ENCODE results near the gene RTL10. TPM values are rescaled to one million over a fixed set of nuclear protein-coding genes. Genes with fewer than 3 reads are reported as not detected.
"Not testable (repeated sequence)": the region's sequence is repeated elsewhere in the genome, so short reads cannot be mapped to it uniquely, and the experiment has no call there.

The RTL10 gene
- total RNA-seq, 1 donor from 2014 or later = 16.6 TPM

DNA sequence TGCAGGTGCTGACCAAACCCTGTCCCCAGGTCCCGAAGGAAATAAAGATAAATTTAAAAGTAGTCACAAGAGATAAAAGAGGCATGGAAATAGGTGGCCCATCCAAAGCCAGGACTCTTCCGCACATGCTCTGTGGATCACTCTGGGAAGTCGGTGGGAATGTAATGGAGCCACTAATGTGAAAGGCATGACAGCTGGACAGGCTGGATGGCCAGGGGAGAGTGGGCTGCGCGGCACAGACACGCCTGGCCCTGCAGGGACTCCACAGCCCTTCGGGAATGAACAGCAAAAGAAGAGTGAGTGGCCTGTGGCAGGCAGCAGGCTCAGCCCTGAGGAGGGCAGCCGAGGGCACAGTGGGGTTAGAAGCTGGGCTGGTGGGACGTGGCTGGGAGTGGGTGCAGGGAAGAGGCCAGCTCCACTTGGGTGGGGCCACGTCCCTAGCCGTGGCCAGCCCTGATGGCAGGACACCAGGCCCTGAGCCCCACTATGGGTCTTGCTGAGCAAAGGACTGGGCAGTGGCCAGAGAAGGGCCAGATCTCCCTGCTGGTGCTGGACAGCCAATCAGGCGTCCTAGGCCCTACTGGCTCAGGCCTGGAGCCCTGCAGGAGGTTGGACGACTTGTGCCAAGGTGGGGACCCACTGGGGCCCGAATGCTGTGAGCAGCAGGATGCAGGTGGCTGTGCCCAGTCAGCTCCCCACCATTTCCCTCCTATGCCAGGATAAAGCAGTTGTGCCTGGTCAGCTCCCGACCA lies 31.3 kb upstream of the RTL10 start:
- Mint-ChIP-seq H3K36me3 (ENCODE audit: low read depth) (no peaks in the 10 kb centered on the region), H3K4me1 (ENCODE audit: low read depth) (peaks cover 21% of the 10 kb centered on the region), H3K27ac (no peak overlapping the region), H3K4me3 (ENCODE audit: low read depth) (no peak overlapping the region), H3K9me3 (no peaks in the 10 kb centered on the region), H3K27me3 (ENCODE audit: low read depth) (no peaks in the 10 kb centered on the region)
- intact Hi-C loops (cut with micrococcal nuclease) = no loop called here
- no peak for DNase-seq (ENCODE audit: low spot score)

DNA sequence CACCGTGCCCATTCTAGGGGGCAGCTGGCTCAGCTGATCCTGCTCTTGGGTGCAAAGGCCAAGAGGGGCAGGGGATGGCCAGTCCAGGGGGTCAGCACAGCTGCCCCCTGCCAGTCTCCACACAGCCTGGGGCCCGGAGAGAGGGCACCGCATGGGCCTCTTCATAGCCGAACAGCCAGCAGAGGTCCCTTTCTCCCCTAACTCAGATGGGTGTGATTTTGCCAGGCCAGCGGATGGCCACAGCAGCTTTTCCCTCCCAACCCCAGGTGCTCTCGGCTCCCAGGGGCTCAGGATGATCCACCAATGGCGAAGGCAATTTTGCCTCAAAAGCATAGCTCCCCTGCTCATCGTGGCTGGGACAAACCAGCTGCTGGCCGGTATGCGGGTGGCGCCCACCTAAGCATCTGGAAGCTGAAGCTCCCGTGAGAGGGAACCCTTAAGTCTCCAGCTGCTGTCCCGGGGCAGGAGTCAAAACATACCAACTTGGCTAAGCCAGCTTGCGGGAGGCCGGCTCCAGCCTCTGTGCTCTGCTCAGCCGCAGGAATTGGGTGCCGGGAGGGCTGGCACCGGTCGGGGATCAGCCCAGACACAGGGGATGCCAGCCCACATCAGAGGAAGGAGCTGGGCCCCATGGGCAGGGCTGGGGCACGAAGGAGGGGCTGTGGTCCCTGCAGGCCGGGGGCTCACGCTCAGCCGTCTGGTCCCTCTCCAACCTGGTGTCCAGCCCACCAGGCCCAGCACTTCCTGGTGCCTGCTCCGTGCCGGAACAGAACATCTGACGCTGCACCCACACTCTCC lies 30.5 kb upstream of the RTL10 start:
- Mint-ChIP-seq H3K4me3 (ENCODE audit: low read depth) (no peak overlapping the region), H3K36me3 (ENCODE audit: low read depth) (no peaks in the 10 kb centered on the region), H3K4me1 (ENCODE audit: low read depth) (peaks cover 14% of the 10 kb centered on the region), H3K27ac (no peak overlapping the region), H3K9me3 (no peaks in the 10 kb centered on the region), H3K27me3 (ENCODE audit: low read depth) (no peaks in the 10 kb centered on the region)
- DNase-seq (ENCODE audit: low spot score) = no peak
- intact Hi-C loops (cut with micrococcal nuclease) = no loop called here

GRCh38 chr22:19884161-19884953 lies 29.7 kb upstream of the RTL10 start:
- H3K27ac Mint-ChIP-seq = no peak overlapping the region
- no peaks in the 10 kb centered on the region for H3K9me3 Mint-ChIP-seq
- H3K27me3 Mint-ChIP-seq (ENCODE audit: low read depth) = no peaks in the 10 kb centered on the region
- DNase-seq (ENCODE audit: low spot score) = no peak
- no peak overlapping the region for H3K4me3 Mint-ChIP-seq (ENCODE audit: low read depth)
- intact Hi-C loops (cut with micrococcal nuclease) = no loop called here
- H3K36me3 Mint-ChIP-seq (ENCODE audit: low read depth) = no peaks in the 10 kb centered on the region
- peaks cover 10% of the 10 kb centered on the region for H3K4me1 Mint-ChIP-seq (ENCODE audit: low read depth)

GRCh38 chr22:19883446-19883845 lies 28.8 kb upstream of the RTL10 start:
- H3K27me3 Mint-ChIP-seq (ENCODE audit: low read depth); DNase-seq (ENCODE audit: low spot score); intact Hi-C loops (cut with micrococcal nuclease); H3K9me3 Mint-ChIP-seq; H3K36me3 Mint-ChIP-seq (ENCODE audit: low read depth); H3K4me3 Mint-ChIP-seq (ENCODE audit: low read depth); H3K27ac Mint-ChIP-seq: not testable (repeated sequence)
- H3K4me1 Mint-ChIP-seq (ENCODE audit: low read depth) = peaks cover 10% of the 10 kb centered on the region

DNA sequence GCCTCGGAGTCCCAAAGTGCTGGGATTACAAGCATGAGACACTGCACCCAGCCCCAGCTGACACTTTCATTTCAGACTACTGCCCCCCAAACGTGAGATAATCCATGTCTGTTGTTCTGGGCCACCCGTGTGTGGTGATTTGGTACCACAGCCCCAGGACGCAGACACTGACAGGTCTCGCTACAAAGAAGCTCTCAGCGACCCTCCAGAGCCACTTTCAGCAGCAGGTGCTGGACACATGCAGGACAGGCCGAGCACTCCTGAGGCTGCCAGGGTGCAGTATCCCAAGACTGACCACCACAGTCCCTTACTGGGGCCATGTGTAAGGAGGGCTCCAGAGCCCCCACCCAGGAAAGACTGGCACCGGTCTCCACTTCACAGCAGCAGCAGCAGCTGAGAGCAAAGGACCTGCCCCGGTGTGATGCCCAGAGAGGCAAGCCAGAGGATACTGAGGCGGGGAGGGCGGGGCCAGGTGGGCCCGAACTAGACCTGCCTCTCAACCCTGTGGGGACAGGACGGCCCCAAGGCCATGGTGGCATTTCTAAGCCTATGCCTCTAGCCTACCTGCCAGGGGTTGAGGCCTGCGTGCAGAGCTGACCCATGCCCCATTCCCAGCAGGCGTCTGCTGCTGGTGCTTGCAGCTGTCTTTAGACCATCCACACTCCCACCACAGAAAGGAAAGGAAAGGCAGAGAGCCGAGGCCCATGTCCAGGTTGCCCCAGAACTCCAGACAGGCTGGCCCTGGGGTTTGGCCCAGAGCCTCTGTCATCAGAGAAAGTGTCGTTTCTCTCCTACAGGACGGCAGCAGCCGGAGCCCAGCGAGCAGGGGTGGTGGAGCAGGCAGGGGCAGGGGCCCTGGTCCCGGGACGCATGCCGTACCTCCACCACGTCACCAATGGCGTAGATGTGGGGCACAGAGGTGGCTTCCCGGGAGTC lies 28.0 kb upstream of the RTL10 start:
- no peaks in the 10 kb centered on the region for H3K36me3 Mint-ChIP-seq (ENCODE audit: low read depth)
- no peak overlapping the region for H3K27ac Mint-ChIP-seq
- H3K4me1 Mint-ChIP-seq (ENCODE audit: low read depth) = peaks cover 10% of the 10 kb centered on the region
- intact Hi-C loops (cut with micrococcal nuclease) = no loop called here
- DNase-seq (ENCODE audit: low spot score) = no peak
- no peaks in the 10 kb centered on the region for H3K9me3 Mint-ChIP-seq
- H3K4me3 Mint-ChIP-seq (ENCODE audit: low read depth) = no peak overlapping the region
- H3K27me3 Mint-ChIP-seq (ENCODE audit: low read depth) = no peaks in the 10 kb centered on the region

DNA sequence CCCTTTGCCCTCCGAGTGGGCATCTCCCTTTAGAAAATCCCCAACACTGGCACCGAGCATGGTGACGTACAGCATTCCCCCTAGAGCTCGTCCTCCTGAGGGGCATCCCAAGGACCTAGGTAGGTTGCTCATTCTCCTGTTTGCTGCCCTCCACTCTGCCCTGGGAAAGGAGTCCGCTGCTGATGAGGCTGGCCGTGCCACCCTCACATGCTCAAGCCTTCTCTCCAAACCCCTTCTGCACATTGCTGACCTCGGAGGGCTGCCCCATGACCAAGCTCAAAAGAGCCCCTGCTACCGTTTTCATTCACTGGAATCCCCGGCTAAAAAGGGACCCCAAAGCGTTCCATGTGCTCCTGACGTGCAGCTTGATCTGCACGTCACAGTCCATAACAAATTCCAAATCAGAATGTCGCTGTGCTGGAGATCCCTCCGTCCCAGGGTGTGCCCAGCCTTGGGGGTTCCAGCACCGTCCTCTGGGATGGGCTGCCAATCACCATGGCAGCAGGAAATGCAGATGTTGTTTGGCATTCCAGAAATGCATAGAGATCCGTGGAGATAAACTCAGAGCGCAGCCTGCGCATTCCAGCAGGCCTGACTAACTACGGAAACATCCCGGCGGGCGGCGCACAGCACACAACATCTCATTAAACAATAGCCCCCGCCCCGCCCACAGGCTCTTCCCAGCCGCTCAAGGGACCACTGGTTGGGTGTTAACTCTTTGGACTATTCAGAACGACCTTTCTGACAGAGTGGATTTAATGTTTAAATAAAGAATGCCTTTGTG lies 26.3 kb upstream of the RTL10 start:
- H3K27me3 Mint-ChIP-seq (ENCODE audit: low read depth) = no peaks in the 10 kb centered on the region
- intact Hi-C loops (cut with micrococcal nuclease) = no loop called here
- no peak for DNase-seq (ENCODE audit: low spot score)

DNA sequence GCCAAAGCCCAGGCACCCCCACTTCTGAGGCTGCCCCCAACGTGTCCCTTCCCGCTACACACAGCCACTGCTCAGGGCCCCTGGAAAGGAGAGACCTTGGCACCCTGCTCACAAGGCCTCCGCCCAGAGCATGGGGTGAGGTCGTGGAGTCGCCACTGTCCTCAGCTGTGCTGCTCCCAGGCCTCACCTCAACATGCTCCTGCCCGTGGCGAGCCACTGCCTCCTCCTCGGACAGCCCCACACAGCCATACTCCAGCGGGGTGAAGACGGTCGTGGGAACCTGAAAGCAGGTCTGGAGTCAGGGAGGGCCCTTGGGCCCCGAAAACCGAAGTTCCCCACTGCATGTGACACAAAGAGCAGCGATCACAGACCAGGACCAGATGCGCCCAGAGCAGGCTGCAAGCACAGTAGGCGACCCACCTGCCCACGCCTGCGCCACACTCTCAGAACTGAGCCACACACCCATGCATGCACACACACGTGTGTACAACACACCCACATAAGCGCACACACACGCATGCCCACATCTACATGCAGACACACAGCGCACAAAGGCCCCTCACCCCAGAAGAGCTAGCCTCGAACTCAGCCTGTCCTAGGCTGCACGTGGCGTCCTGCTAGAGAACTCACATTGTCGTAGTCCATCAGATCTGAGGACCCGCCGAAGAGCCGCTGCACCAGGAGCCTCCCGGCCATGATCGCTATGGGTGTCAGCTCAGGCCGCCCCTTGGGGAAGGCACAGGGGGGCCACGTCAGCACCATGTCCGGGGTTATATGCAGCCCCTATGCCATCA lies 25.5 kb upstream of the RTL10 start:
- no peaks in the 10 kb centered on the region for H3K9me3 Mint-ChIP-seq
- no peak overlapping the region for H3K27ac Mint-ChIP-seq
- no peak for DNase-seq (ENCODE audit: low spot score)
- no peaks in the 10 kb centered on the region for H3K4me1 Mint-ChIP-seq (ENCODE audit: low read depth)
- H3K4me3 Mint-ChIP-seq (ENCODE audit: low read depth) = no peak overlapping the region
- no peaks in the 10 kb centered on the region for H3K36me3 Mint-ChIP-seq (ENCODE audit: low read depth)
- no peaks in the 10 kb centered on the region for H3K27me3 Mint-ChIP-seq (ENCODE audit: low read depth)
- intact Hi-C loops (cut with micrococcal nuclease) = no loop called here

More for the DNA sequence above, 26.3 kb upstream of the RTL10 start:
- H3K27ac Mint-ChIP-seq = no peak overlapping the region
- H3K4me3 Mint-ChIP-seq (ENCODE audit: low read depth) = no peak overlapping the region
- H3K9me3 Mint-ChIP-seq = no peaks in the 10 kb centered on the region
- peaks cover 4% of the 10 kb centered on the region for H3K4me1 Mint-ChIP-seq (ENCODE audit: low read depth)
- H3K36me3 Mint-ChIP-seq (ENCODE audit: low read depth) = no peaks in the 10 kb centered on the region

DNA sequence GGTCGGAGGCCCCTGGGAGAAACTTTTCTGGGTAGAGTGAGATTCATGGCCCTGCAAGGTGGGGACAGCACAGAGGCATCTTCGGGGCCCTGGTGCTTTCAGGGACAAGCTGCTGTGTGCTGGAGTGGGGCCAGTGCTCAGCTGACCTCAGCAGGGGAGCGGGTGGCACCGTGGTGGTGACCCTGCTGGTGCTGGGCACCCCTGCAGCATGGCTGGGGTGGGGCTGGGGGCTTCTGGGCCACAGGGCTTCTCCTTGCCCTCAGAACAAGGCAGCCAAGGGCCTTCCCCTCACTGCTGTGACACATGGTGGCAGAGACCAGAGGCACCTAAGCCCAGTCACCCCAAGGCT lies 24.9 kb upstream of the RTL10 start:
- H3K9me3 Mint-ChIP-seq = no peaks in the 10 kb centered on the region
- no peak overlapping the region for H3K4me3 Mint-ChIP-seq (ENCODE audit: low read depth)
- no peak overlapping the region for H3K27ac Mint-ChIP-seq
- H3K27me3 Mint-ChIP-seq (ENCODE audit: low read depth) = no peaks in the 10 kb centered on the region
- H3K4me1 Mint-ChIP-seq (ENCODE audit: low read depth) = no peaks in the 10 kb centered on the region
- intact Hi-C loops (cut with micrococcal nuclease) = no loop called here
- no peak for DNase-seq (ENCODE audit: low spot score)
- no peaks in the 10 kb centered on the region for H3K36me3 Mint-ChIP-seq (ENCODE audit: low read depth)

DNA sequence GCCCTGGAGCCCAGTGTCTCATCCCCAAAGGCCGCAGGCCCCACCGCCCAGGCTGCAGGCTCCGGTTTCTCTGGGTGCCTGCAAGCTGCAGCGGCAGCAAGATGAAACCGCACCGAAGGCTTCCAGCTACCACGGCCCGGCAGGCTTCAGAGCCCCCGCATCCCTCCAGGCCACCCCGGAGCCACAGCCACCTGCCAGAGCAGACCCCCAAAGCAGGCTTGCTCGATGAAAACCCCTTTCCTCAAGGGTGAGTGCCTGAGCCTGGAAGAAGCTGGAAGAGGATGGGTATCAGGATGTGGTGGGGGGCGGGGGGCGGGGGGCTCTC lies 24.5 kb upstream of the RTL10 start:
- no peak for DNase-seq (ENCODE audit: low spot score)
- intact Hi-C loops (cut with micrococcal nuclease) = no loop called here
- Mint-ChIP-seq H3K4me1 (ENCODE audit: low read depth) (peaks cover 3% of the 10 kb centered on the region), H3K27ac (no peak overlapping the region), H3K4me3 (ENCODE audit: low read depth) (no peak overlapping the region), H3K36me3 (ENCODE audit: low read depth) (no peaks in the 10 kb centered on the region), H3K9me3 (no peaks in the 10 kb centered on the region), H3K27me3 (ENCODE audit: low read depth) (no peaks in the 10 kb centered on the region)

DNA sequence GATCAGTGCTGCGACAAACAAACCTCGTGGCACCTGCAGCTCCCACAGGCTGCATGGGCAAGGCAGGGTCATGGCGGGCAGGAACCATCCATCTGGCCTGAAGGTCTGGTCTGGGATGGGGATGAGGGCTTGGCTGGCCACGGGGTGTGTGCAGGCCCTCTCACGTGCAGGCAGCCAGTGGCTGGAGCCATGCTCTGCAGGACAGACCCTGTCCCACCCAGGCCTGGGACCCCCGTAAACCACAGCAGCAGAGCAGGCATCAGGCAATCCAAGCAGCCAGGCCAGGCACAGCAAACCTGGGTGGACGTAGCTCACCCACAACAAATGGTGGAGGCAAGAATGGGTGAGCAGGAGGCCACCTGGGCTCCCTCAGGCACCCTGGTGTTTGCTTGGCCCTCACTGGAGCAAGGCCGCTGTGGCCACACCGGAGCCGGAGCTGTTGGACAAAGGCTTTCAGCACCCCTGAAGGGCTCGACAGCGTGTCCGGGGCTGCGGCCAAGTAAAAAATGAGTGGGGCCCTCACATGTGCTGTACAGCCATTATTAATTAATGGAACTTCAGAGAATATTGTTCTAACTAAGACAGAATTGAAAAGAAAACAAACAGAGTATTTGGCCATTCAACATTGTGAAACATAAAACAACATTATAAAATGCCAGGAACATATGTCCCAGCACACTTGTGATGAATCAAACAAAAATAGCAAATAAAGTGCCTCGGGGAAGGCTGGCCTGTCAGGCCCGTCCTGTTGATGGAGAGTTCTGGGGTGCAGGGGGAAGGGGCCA lies 24.0 kb upstream of the RTL10 start:
- no peak for DNase-seq (ENCODE audit: low spot score)
- intact Hi-C loops (cut with micrococcal nuclease) = no loop called here
- no peaks in the 10 kb centered on the region for H3K27me3 Mint-ChIP-seq (ENCODE audit: low read depth)

More for the DNA sequence above, 24.0 kb upstream of the RTL10 start:
- Mint-ChIP-seq H3K9me3 (no peaks in the 10 kb centered on the region), H3K4me1 (ENCODE audit: low read depth) (peaks cover 3% of the 10 kb centered on the region), H3K4me3 (ENCODE audit: low read depth) (no peak overlapping the region), H3K36me3 (ENCODE audit: low read depth) (no peaks in the 10 kb centered on the region), H3K27ac (no peak overlapping the region)
